ENCODE data around the gene MIS18A.

Gene MIS18A

DNA sequence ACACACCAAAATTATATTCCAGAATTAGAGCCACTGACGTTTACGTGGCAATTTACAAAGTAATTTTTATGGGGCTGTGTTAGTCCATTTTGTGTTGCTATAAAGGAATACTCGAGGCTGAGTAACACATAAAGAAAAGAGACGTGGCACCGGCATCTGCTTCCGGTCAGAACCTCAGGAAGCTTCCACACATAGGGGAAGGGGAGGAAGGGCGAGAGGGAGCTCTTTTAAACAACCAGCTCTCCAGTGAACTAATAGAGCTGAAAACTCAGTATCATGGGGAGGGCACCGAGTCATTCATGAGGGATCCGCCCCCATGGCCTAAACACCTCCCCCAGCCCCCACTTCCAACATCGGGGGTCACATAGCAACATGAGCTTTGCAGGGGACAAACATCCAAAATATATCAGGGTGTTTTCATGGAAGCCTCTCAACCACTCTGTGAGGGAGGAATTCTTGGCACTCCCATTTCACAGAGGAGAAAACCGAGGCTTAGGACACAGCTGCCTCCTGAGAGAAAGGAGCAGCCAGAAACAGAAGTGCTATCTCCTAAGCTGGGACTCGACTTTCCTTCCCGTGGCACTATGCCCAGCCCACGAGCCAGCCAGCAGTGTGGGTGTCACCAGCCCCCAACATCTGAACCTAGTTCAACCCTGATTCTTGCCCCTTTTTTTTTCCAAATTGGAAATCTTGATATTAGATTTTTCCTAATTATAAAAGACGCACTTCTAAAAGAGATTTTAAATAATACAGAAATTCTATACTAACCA is 29.2 kb downstream of the MIS18A start:
- no peak for DNase-seq

DNA sequence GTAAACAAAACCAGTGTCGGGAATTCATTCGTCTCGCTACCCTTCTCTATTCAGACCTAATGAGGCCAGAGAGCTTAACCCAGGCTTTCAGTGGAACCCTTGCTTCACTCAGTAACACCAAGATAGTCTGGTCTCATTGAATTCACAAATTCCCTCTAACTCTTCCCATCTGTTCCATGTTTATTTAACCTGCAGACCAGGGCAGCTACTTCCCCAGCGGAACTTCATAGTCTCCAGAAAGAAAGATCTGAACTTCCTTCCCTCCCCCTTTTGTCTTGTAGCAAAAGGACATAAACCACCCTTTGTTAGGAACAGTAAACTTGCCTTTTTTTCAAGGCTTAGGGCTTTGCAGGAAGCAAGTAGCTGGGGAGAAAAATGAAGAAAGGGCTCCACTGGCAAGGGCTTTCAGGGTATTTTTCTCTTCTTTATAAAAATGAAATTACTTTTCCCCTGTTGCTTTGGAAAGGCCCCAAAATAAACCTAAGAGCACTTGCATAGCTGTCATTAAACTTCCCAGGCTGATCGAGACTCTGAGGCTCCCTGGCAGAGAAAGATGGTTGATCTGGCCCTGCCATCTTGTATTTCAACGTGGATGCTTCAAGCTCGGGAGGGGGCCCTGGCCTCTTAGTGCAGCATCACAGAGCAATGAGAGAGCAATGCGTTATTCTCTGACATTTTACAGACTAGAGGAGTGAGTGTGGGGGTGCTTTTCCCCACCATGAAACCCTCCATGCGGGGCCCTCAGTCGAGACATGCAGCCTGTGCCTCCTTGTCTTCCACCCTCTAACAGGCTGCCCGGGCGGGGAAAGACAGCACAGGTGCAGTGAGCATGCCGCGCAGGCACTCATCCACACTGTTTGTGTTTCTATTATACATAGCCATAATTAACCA is 30.0 kb downstream of the MIS18A start:
- DNase-seq = no peak

DNA sequence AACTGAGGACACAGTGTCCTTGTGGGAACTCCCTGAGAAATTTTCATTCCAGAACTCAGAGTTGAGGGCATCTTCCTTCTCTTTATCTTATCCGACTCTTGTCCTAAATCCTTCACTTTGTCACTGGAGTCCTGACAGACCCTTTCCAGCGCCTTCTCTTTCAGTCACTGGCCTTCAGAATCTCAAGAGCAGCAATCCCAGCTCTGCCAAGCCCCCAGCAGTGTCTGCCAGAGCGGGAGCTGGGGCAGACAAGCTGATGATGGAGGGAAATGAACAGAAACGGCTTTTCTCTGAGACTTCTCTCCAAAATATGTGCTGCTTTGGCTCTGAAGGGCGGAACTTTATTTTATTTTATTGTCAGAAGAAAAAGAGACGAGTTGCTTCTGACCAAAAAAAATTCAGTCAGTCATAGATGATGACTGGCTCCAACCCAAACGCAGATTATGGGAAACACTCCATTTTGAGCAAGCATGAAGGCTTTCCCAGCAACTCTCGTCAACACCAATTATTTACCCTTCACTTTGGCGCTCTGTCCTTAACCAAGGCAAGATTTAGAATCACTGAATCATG is 32.2 kb downstream of the MIS18A start:
- no peak for DNase-seq

DNA sequence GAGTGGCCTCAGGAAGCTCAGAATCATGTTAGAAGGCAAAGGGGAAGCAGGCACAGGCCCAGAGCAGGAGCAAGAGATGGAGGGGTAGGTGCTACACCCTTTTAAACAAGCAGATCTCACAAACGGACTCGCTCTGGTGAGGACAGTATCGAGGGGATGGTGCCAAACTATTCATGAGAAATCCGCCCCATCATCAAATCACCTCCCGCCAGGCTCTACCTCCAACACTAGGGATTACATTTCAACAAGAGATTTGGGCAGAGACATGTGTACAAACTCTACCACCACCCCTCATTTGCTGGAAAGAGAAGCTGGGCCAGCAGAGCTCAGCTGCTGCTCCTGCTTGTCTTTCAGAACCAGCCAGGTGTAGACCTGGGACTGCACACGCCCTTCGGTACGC is 32.9 kb downstream of the MIS18A start:
- DNase-seq = no peak

DNA sequence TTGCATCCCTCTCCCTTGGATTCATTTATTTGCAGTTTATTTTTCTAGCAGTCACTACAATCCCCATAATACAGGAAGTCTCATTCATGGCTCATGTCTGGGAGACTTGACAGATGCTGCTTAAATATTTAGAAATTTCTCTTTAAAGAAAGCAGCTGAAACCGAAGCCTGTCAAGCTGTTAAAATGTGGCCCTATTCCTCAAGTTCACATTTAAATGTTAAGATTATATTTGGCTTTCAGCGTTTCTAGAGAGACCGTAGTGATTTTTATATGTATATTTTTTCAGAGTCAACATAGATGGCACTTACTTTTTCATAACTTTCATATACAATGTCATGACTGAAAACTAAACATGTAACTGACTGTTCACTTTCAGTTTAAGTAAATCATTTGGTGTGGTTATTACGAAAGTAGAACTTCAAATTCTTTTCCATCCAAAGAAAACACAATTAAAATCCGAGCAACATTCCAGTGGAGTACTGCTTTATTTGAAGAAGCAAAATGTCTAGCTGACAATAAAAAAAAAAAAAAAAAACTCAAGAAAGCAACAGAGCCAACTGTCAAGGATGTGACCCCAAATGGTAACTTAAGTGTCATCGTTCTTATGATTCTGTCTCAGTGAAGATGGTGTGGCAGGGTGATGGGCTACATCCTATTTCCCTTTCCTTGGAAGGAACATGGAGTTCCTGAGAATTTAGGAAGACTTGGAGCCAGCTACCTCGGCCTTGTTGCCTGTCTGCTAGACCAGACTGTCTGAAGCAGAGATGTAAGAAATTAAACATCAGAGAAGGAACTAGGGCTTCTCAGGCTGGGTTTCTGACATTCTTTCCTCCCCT is 37.8 kb downstream of the MIS18A start:
- no peak for DNase-seq

DNA sequence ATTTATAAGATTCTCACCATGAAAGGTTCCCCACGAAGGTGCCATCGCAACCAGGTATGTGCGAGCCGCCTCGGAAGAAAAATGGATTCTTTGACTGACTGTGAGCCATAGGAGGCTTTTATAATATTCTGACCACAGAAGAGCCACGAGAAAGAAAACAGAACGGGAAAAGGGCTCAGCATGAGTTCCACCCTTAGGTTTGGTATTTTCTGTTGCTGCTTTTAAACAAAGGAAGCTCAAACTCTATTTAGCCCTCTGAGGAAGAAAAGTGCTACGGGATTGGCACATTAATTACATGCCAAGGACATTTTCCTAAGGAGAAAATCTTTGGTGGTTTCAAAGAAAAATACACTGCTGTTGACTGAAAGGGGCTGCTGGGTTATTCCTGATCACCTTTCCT is 39.3 kb downstream of the MIS18A start:
- no peak for DNase-seq

DNA sequence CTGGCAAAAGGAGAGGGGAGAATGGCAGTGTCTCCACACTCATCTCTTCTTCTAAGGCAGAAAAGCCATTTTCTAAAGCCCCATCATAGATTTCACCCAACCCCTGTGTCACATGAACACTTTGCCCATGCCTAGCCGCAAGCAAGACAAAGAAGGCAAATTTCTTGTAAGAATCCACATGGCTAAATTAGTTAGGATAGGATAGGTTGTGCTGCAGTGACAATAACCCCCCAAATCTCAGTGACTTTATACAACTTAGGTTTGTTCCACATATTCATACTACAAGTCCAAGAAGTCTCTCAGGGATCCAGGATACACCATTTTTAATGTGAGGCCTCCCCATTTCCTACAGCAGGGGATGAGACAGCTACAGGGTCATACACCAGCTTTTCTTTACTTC is 40.8 kb downstream of the MIS18A start:
- DNase-seq = no peak

DNA sequence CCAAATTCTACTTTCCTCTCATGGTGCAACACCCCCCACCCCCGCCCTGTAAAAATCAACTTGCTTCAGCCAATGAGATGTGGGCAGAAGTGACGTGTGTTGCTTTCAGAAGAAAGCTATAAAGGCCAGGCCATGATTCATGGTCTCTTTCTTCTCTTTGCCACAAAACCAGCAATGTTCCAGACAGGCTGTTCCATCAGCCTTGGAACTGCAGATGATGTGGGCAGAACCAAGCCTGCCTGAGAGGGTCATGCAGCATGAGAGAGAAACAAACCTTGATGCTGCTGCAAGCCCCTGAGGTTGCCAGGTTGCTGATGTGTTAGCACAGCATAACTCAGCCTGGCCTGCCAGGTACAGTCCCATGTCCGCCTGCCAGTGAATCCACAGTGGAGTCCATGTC is 41.8 kb downstream of the MIS18A start:
- DNase-seq = no peak

DNA sequence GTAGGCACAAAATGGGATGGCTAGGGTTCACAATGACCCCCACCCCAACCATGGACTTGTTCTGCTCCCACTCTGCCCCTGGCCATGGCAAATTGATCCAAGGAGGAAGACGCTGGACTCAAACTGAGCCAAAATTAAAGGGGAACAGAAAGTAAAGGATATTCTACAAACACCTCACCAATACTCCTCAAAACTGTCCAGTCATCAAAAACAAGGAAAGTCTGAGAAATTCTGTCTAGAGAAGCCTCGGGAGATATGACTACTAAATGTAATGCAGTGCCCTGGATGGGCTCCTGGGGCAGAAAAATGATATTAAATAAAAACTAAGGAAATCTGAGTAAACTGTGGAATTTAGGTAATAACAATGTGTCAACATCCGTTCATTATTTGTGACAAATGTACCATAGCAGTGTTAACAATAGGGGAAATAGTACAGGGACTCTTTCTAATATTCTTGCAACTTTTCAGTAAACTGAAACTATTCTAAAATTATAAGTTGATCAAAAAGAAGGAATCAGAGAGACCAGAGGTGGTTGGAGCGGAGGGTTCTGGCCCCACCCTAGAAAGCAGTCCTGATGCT is 45.0 kb downstream of the MIS18A start:
- DNase-seq = no peak

DNA sequence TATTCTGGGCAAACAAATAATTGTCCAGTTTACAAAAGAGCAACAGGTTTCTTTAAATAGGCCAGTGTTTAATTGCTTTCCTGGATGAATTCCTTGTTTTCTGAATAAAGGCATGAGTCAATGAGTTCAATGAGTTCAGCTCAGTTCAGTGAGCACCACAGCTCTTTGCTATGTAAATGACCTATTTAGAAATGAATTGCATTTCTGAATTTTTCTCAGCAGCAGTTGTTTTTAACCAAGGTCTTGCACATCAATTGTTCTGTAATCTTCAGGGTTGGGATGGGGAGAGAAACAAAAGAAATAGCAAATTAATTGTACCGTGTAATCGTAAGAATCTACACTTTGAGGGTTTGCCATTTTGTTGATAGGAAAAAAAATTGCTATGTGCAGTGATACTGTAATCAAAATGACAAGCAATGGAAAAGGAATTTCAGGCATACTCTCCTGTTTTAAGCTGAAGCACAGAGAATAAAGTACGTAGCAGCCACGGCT is 45.7 kb downstream of the MIS18A start:
- no peak for DNase-seq

DNA sequence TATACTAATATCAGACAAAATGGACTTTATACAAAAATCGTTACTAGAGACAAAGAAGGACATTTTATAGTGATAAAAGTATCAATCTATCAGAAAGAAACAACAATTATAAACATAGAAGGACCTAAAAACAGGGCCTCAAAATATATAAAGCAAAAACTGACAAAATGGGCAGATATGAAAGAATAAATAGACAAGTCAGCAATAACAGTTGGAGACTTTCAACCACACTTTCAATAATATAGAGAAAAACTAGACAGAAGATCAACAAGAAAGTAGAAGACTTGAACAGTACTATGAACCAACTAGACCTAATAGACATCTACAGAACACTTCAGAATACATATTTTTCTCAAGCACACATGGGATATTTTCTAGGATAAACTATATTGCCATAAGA is 52.4 kb downstream of the MIS18A start:
- no peak for DNase-seq

Measured in inflammatory macrophage treated with lipopolysaccharide for 4 hours (primary cell).